ENCODE measurements around the gene SLAMF6. TPM values are rescaled to one million over a fixed set of nuclear protein-coding genes. Genes with fewer than 3 reads are reported as not detected.

The SLAMF6 gene
- total and polyA plus RNA-seq, 10 of the 15 experiments (the other 5 are each of a cell fraction or from before 2014, with no cell fraction given): 20.5 to 89.6 (median 36.5) TPM

GRCh38 chr1:160467576-160467975, 55.5 kb downstream of the SLAMF6 start (continued):
- TF ChIP-seq CTCF (IDR thresholded peaks at IDR 0.05 in 2 of 3, conservative IDR thresholded peaks at IDR 0.05 in 1 of 3; ENCODE audit: control insufficient read depth in 2 of 3, extremely low read depth in 1 of 3, insufficient read depth in 1 of 3, low read depth in 3 of 3, low read length in 3 of 3) (no peak), RAD51 (IDR thresholded peaks at IDR 0.05) (no peak), MTA2 (IDR thresholded peaks at IDR 0.05; ENCODE audit: low read depth) (no peak)

GRCh38 chr1:160466961-160467360, 56.1 kb downstream of the SLAMF6 start:
- FAIRE-seq: no peak
- Histone ChIP-seq H3K27ac (ENCODE audit: control insufficient read depth, insufficient read depth) (no peak overlapping the region; the same call in 1 of the 2 replicates), H3K4me3 (no peak overlapping the region), H4K20me1 (ENCODE audit: control insufficient read depth, insufficient read depth) (no peaks in the 10 kb centered on the region), H3K4me2 (ENCODE audit: control insufficient read depth, insufficient read depth) (no peak overlapping the region), H3K27me3 (replicated peaks in 1 of 2; ENCODE audit: control insufficient read depth in 2 of 2, insufficient read depth in 2 of 2, low read length in 1 of 2) (no peaks in the 10 kb centered on the region), H3K79me2 (ENCODE audit: control insufficient read depth, insufficient read depth, low read length) (no peaks in the 10 kb centered on the region), H3K9ac (ENCODE audit: control insufficient read depth, insufficient read depth, low read length) (no peak overlapping the region), H3K9me3 (replicated peaks; ENCODE audit: control insufficient read depth, insufficient read depth, low read length) (peaks cover 2% of the 10 kb centered on the region; the same call in 2 of the 3 replicates), H3K4me1 (ENCODE audit: control insufficient read depth, insufficient read depth, low read length) (peaks cover 41% of the 10 kb centered on the region), H2AFZ (ENCODE audit: control insufficient read depth, low read depth, low read length) (peak overlapping the region; percentile 18; the same call in 1 of the 2 replicates), H3K36me3 (ENCODE audit: control insufficient read depth in 2 of 2, insufficient read depth in 2 of 2, low read length in 1 of 2) (no peaks in the 10 kb centered on the region)
- POLR2A ChIA-PET: interaction anchor here (0.6 to 2.1 kb wide), 10 partner anchors 11 to 81 kb away, joined by 3 to 10 read pairs (median 4); no protein-coding TSS in a partner anchor
- ATAC-seq: peak; percentile 73
- SMC1A ChIA-PET (ENCODE audit: uncharacterized antibody, unreplicated experiment): interaction anchor here (0.8 to 2.1 kb wide), 10 partner anchors 12 to 140 kb away, joined by 3 to 10 read pairs (median 4); no protein-coding TSS in a partner anchor
- no peak for DNase-seq (ENCODE audit: low read depth, low spot score)
- 70% methylated on average over 2 of the region's 2 CpGs for WGBS (ENCODE audit: insufficient coverage, insufficient replicate concordance, low lambda C conversion rate, missing lambda C conversion rate)
- BruUV-seq (replicated peaks): no TSS peak
- in situ Hi-C loops (cut with MboI): no loop called here
- intact Hi-C loops (cut with micrococcal nuclease; ENCODE audit: unreplicated experiment): no loop called here
- 0 out of 2 replicates have a peak, but pooled peaks have one; percentile 10 for TF ChIP-seq RUNX3 (IDR thresholded peaks at IDR 0.05; ENCODE audit: low read length)
- no peak for TF ChIP-seq DPF2 (IDR thresholded peaks at IDR 0.05)
- 0 out of 4 replicates have a peak, but pooled peaks of 1 of the 2 experiments have one; percentile 33 for TF ChIP-seq ETV6 (conservative IDR thresholded peaks at IDR 0.05 in 1 of 2, IDR thresholded peaks at IDR 0.05 in 1 of 2; ENCODE audit: borderline replicate concordance in 1 of 2, low read depth in 1 of 2)
- TF ChIP-seq SPI1 (IDR thresholded peaks at IDR 0.05; ENCODE audit: borderline replicate concordance, insufficient read depth, low read depth, low read length): peak; percentile 45; the same call in 1 of the 2 replicates
- TF ChIP-seq EED (IDR thresholded peaks at IDR 0.05; ENCODE audit: low read depth): peak; percentile 30; the same call in 1 of the 2 replicates
- TF ChIP-seq ZNF217 (IDR thresholded peaks at IDR 0.05): no peak
- CTCF ChIA-PET: interaction anchor here (0.7 to 2.7 kb wide), 6 partner anchors 14 to 29 kb away, joined by 3 to 7 read pairs (median 4); no protein-coding TSS in a partner anchor
- RAD21 ChIA-PET (ENCODE audit: unreplicated experiment): interaction anchor here (1.4 to 1.6 kb wide), 2 partner anchors 16 to 18 kb away, joined by 3 to 6 read pairs; no protein-coding TSS in a partner anchor
